Measurements from ENCODE around the gene CBLB. TPM values are rescaled to one million over a fixed set of nuclear protein-coding genes. Genes with fewer than 3 reads are reported as not detected.

The CBLB gene
- total RNA-seq, 6 experiments from 2014 or later: 17.6 to 22.6 (median 20.6) TPM

GRCh38 chr3:105791131-105791530, 77.7 kb downstream of the CBLB start:
- peak overlapping the region; percentile 60 for H3K4me3 Mint-ChIP-seq
- no peaks in the 10 kb centered on the region for H3K27me3 Mint-ChIP-seq (ENCODE audit: insufficient read depth)
- no peaks in the 10 kb centered on the region for H3K9me3 Mint-ChIP-seq
- TF ChIP-seq, protein P1, sequence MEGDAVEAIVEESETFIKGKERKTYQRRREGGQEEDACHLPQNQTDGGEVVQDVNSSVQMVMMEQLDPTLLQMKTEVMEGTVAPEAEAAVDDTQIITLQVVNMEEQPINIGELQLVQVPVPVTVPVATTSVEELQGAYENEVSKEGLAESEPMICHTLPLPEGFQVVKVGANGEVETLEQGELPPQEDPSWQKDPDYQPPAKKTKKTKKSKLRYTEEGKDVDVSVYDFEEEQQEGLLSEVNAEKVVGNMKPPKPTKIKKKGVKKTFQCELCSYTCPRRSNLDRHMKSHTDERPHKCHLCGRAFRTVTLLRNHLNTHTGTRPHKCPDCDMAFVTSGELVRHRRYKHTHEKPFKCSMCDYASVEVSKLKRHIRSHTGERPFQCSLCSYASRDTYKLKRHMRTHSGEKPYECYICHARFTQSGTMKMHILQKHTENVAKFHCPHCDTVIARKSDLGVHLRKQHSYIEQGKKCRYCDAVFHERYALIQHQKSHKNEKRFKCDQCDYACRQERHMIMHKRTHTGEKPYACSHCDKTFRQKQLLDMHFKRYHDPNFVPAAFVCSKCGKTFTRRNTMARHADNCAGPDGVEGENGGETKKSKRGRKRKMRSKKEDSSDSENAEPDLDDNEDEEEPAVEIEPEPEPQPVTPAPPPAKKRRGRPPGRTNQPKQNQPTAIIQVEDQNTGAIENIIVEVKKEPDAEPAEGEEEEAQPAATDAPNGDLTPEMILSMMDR (IDR thresholded peaks at IDR 0.05): no peak
- peaks cover 44% of the 10 kb centered on the region for H3K4me1 Mint-ChIP-seq (ENCODE audit: low read depth)
- DNase-seq: peak; percentile 37
- H3K27ac Mint-ChIP-seq: peak overlapping the region; percentile 82
- H3K36me3 Mint-ChIP-seq (ENCODE audit: low read depth): peaks cover 3% of the 10 kb centered on the region

DNA sequence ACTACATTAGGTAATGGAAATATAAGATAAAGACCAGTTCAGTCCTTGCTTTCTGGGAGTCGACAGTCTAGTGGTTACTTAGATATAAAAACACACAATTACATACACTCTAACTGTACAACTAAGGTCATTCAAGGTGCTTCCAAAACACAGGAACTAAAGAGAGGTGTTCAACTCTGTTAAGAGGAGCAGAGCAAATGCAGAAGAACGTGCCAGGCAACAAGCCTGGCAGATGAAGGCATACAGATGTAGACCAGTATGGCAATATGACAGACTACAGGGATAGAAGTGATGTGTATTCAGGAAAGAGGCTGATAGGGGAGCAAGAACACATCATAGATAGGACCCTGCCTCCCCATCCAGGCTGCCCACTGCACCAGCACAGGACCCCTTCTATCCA, 78.3 kb downstream of the CBLB start:
- no peaks in the 10 kb centered on the region for H3K9me3 Mint-ChIP-seq
- H3K4me3 Mint-ChIP-seq: peak overlapping the region; percentile 60
- TF ChIP-seq, protein P1 (IDR thresholded peaks at IDR 0.05): no peak
- DNase-seq: no peak
- H3K36me3 Mint-ChIP-seq (ENCODE audit: low read depth): no peaks in the 10 kb centered on the region
- H3K27ac Mint-ChIP-seq: peak overlapping the region; percentile 82
- H3K4me1 Mint-ChIP-seq (ENCODE audit: low read depth): peaks cover 48% of the 10 kb centered on the region
- H3K27me3 Mint-ChIP-seq (ENCODE audit: insufficient read depth): no peaks in the 10 kb centered on the region

GRCh38 chr3:105788593-105788992, 80.2 kb downstream of the CBLB start:
- Mint-ChIP-seq H3K4me3 (no peak overlapping the region), H3K4me1 (ENCODE audit: low read depth) (peaks cover 43% of the 10 kb centered on the region), H3K27me3 (ENCODE audit: insufficient read depth) (no peaks in the 10 kb centered on the region), H3K27ac (no peak overlapping the region), H3K36me3 (ENCODE audit: low read depth) (no peaks in the 10 kb centered on the region; the same call in 1 of the 2 replicates), H3K9me3 (no peaks in the 10 kb centered on the region)
- DNase-seq: no peak
- TF ChIP-seq, protein P1 (IDR thresholded peaks at IDR 0.05): no peak

DNA sequence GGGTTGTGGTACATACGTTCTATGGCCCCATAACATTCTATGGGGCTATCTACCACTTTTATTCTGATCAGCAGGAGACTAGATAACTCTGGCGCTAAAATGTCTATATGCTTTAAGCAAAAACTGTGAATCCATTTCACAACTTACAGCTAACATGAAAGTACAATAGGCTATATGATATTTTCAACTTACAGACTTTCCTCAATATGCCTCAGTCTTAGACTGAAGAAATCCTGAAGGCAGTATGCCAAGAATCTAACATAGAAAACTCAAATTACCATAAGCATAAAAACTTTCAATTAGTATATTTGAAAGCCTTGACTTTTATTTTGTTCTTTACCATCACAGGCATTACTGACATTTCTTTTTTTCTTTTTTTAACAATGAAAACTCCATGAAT, 81.4 kb downstream of the CBLB start:
- DNase-seq: no peak
- Mint-ChIP-seq H3K27me3 (ENCODE audit: insufficient read depth) (no peaks in the 10 kb centered on the region), H3K4me3 (no peak overlapping the region), H3K4me1 (ENCODE audit: low read depth) (peaks cover 31% of the 10 kb centered on the region), H3K9me3 (no peaks in the 10 kb centered on the region), H3K36me3 (ENCODE audit: low read depth) (no peaks in the 10 kb centered on the region; the same call in 1 of the 2 replicates), H3K27ac (no peak overlapping the region)
- TF ChIP-seq, protein P1 (IDR thresholded peaks at IDR 0.05): no peak

DNA sequence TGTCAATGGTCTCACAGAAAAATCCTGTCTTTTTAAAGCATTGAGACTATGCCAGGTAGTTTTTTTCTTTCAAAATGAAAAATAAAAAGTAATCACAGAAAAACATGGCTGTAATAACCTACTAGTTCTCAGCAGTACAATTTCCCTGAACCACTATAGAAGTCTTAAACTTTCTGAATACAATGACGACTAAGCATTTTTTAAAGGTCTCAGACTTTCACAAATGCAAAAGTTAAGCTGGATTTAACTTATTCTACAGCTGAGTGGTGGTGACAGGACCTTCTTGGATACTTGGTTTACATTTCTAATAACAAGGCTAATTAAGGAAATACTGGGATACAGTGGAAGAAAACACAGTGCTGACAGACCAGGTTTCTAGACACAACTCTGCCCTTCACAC, 81.8 kb downstream of the CBLB start:
- Mint-ChIP-seq H3K4me1 (ENCODE audit: low read depth) (peaks cover 27% of the 10 kb centered on the region), H3K4me3 (no peak overlapping the region), H3K27ac (no peak overlapping the region), H3K36me3 (ENCODE audit: low read depth) (no peaks in the 10 kb centered on the region; the same call in 1 of the 2 replicates), H3K9me3 (no peaks in the 10 kb centered on the region), H3K27me3 (ENCODE audit: insufficient read depth) (no peaks in the 10 kb centered on the region)
- DNase-seq: no peak
- TF ChIP-seq, protein P1 (IDR thresholded peaks at IDR 0.05): no peak

GRCh38 chr3:105786241-105786640, 82.6 kb downstream of the CBLB start:
- no peaks in the 10 kb centered on the region for H3K27me3 Mint-ChIP-seq (ENCODE audit: insufficient read depth)
- peaks cover 19% of the 10 kb centered on the region for H3K4me1 Mint-ChIP-seq (ENCODE audit: low read depth)
- DNase-seq: no peak
- TF ChIP-seq, protein P1 (IDR thresholded peaks at IDR 0.05): no peak
- H3K9me3 Mint-ChIP-seq: no peaks in the 10 kb centered on the region
- no peaks in the 10 kb centered on the region; the same call in 1 of the 2 replicates for H3K36me3 Mint-ChIP-seq (ENCODE audit: low read depth)
- H3K4me3 Mint-ChIP-seq: no peak overlapping the region
- no peak overlapping the region for H3K27ac Mint-ChIP-seq
